DOHH2 (cell line): ENCODE data around the gene RAVER1.
A peak's percentile ranks its signal among the peaks of the same experiment; 100 is the strongest.

Experiments
- H3F3A ChIP-seq: fragments of 200-600 bp; sonication (generic), shearing (Covaris generic); 2 replicates; pipeline ENCODE4 v1.6.0; 2016; ENCODE audit warnings: antibody characterized with exemption, mild to moderate bottlenecking; ENCODE audit not compliant: control insufficient read depth, insufficient read depth
- H3K27ac ChIP-seq: fragments of 200-600 bp; sonication (generic); 2 replicates; pipeline ENCODE4 v1.5.1; 2014; ENCODE audit warnings: low read depth, mild to moderate bottlenecking, low read length, moderate library complexity
- H3K27me3 ChIP-seq: fragments of 200-600 bp; sonication (generic); 2 replicates; pipeline ENCODE4 v1.6.1; 2014; ENCODE audit warnings: mild to moderate bottlenecking, low read length, mixed read lengths; ENCODE audit not compliant: control insufficient read depth
- H3K36me3 ChIP-seq: fragments of 200-600 bp; sonication (generic); 2 replicates; pipeline ENCODE4 v1.6.1; 2014; ENCODE audit warnings: mild to moderate bottlenecking, low read length, moderate library complexity, mixed read lengths; ENCODE audit not compliant: control insufficient read depth
- H3K4me1 ChIP-seq: fragments of 200-600 bp; sonication (generic); 2 replicates; pipeline ENCODE4 v1.6.1; 2014; ENCODE audit warnings: mild to moderate bottlenecking, low read length, mixed read lengths; ENCODE audit not compliant: control insufficient read depth
- H3K4me2 ChIP-seq: fragments of 200-600 bp; sonication (generic); 2 replicates; pipeline ENCODE4 v1.6.0; 2014; ENCODE audit warnings: mild to moderate bottlenecking, low read length, moderate library complexity
- H3K4me3 ChIP-seq: fragments of 200-600 bp; sonication (generic); 2 replicates; pipeline ENCODE4 v1.5.1; 2014; ENCODE audit warnings: mild to moderate bottlenecking, low read length, mixed read lengths
- H3K79me2 ChIP-seq: fragments of 200-600 bp; sonication (generic); 2 replicates; pipeline ENCODE4 v1.6.1; 2014; ENCODE audit warnings: mild to moderate bottlenecking, low read length, mixed read lengths; ENCODE audit not compliant: control insufficient read depth
- H3K9me2 ChIP-seq: fragments of 200-600 bp; sonication (generic); replicated peaks from 2 replicates; pipeline ENCODE4 v1.6.1; 2014; ENCODE audit warnings: mild to moderate bottlenecking, low read length, mixed read lengths; ENCODE audit not compliant: control insufficient read depth
- H3K9me3 ChIP-seq: fragments of 200-600 bp; sonication (generic); 2 replicates; pipeline ENCODE4 v1.6.1; 2014; ENCODE audit warnings: antibody characterized with exemption, low read length, mixed read lengths; ENCODE audit not compliant: control insufficient read depth, insufficient read depth
- H4K20me1 ChIP-seq: fragments of 200-600 bp; sonication (generic); 2 replicates; pipeline ENCODE4 v1.6.0; 2014; ENCODE audit warnings: low read depth, mild to moderate bottlenecking, antibody characterized with exemption, low read length, moderate library complexity; ENCODE audit not compliant: control insufficient read depth, insufficient read depth
- EZH2phosphoT487 ChIP-seq: fragments of 200-600 bp; sonication (generic); IDR thresholded peaks from 2 replicates; pipeline ENCODE4 v1.6.1; 2017; ENCODE audit warnings: borderline replicate concordance, mild to moderate bottlenecking, antibody characterized with exemption, low read length, moderate library complexity, mixed read lengths
- TF ChIP-seq, protein P1 (sequence below): fragments of 200-600 bp; sonication (generic); IDR thresholded peaks from one replicate; pipeline ENCODE4 v1.5.1; 2014; ENCODE audit warnings: antibody characterized with exemption, mild to moderate bottlenecking, low read depth, low read length; ENCODE audit not compliant: poor library complexity, severe bottlenecking

RAVER1 gene

GRCh38 chr19:10294368-10294697 is 39.0 kb downstream of the RAVER1 start:
- Histone ChIP-seq H3K4me2 (no peak overlapping the region), H3K9me3 (no peaks in the 10 kb centered on the region), H3K4me1 (peaks cover 47% of the 10 kb centered on the region), H4K20me1 (no peaks in the 10 kb centered on the region), H3K9me2 (no peaks in the 10 kb centered on the region), H3K27me3 (peaks cover 27% of the 10 kb centered on the region), H3K27ac (no peak overlapping the region), H3K4me3 (no peak overlapping the region), H3F3A (no peaks in the 10 kb centered on the region), H3K36me3 (no peaks in the 10 kb centered on the region; the same call in 1 of the 2 replicates), H3K79me2 (no peaks in the 10 kb centered on the region)
- TF ChIP-seq, protein P1, sequence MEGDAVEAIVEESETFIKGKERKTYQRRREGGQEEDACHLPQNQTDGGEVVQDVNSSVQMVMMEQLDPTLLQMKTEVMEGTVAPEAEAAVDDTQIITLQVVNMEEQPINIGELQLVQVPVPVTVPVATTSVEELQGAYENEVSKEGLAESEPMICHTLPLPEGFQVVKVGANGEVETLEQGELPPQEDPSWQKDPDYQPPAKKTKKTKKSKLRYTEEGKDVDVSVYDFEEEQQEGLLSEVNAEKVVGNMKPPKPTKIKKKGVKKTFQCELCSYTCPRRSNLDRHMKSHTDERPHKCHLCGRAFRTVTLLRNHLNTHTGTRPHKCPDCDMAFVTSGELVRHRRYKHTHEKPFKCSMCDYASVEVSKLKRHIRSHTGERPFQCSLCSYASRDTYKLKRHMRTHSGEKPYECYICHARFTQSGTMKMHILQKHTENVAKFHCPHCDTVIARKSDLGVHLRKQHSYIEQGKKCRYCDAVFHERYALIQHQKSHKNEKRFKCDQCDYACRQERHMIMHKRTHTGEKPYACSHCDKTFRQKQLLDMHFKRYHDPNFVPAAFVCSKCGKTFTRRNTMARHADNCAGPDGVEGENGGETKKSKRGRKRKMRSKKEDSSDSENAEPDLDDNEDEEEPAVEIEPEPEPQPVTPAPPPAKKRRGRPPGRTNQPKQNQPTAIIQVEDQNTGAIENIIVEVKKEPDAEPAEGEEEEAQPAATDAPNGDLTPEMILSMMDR = no peak
- no peak for TF ChIP-seq EZH2phosphoT487

DNA sequence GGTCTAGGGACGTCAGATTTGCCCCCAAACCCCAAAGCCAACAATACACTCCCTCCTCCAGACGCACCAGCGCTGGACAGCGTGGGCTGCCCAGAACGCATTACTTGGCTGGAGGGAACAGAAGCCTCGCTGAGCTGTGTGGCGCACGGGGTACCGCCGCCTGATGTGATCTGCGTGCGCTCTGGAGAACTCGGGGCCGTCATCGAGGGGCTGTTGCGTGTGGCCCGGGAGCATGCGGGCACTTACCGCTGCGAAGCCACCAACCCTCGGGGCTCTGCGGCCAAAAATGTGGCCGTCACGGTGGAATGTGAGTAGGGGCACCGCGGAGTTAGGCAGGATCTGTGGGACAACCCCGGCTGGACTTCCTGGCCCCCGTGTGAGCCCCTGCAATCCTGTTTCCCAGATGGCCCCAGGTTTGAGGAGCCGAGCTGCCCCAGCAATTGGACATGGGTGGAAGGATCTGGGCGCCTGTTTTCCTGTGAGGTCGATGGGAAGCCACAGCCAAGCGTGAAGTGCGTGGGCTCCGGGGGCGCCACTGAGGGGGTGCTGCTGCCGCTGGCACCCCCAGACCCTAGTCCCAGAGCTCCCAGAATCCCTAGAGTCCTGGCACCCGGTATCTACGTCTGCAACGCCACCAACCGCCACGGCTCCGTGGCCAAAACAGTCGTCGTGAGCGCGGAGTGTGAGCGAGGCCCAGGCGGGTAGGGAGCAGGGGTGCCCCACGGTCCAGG is 39.5 kb downstream of the RAVER1 start:
- H3K4me1 ChIP-seq = peaks cover 52% of the 10 kb centered on the region
- peaks cover 27% of the 10 kb centered on the region for H3K27me3 ChIP-seq
- H3K27ac ChIP-seq = no peak overlapping the region
- TF ChIP-seq, protein P1 = no peak
- TF ChIP-seq EZH2phosphoT487 = no peak
- H3K36me3 ChIP-seq = no peaks in the 10 kb centered on the region; the same call in 1 of the 2 replicates
- no peaks in the 10 kb centered on the region for H3K9me3 ChIP-seq
- no peaks in the 10 kb centered on the region for H3F3A ChIP-seq
- no peak overlapping the region for H3K4me3 ChIP-seq
- no peaks in the 10 kb centered on the region for H4K20me1 ChIP-seq
- H3K79me2 ChIP-seq = no peaks in the 10 kb centered on the region
- no peaks in the 10 kb centered on the region for H3K9me2 ChIP-seq
- H3K4me2 ChIP-seq = no peak overlapping the region

DNA sequence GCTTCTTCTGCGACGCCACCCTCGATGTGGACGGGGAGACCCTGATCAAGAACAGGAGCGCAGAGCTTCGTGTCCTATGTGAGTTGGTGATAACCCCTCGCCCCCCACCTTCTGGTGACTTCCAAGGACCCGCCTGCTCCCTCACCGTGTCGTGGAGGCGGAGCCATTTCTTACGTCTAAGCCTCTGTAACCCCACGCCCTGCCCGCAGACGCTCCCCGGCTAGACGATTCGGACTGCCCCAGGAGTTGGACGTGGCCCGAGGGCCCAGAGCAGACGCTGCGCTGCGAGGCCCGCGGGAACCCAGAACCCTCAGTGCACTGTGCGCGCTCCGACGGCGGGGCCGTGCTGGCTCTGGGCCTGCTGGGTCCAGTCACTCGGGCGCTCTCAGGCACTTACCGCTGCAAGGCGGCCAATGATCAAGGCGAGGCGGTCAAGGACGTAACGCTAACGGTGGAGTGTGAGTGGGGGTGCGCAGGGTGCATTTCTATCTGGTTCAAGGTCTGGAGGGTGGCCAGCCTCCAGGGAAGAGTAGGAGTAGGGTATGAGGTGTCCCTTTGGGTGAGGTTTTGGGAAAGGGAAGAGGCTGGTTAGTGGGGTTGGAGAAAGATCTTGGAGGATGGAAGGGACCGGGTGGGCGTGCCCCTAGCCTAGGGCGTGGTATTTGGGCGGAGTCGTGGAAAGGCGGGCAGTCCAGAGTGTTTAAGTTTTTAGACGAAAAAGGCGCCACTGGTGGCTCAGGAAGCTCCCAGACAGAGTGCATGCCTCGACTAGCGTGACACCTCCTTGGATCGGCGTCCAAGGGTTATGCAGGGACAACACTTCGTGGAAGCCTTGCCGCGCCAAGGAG is 40.3 kb downstream of the RAVER1 start:
- H3K4me1 ChIP-seq = peaks cover 60% of the 10 kb centered on the region
- peaks cover 27% of the 10 kb centered on the region for H3K27me3 ChIP-seq
- TF ChIP-seq EZH2phosphoT487 = no peak
- TF ChIP-seq, protein P1 = no peak
- H4K20me1 ChIP-seq = no peaks in the 10 kb centered on the region
- no peaks in the 10 kb centered on the region for H3F3A ChIP-seq
- H3K27ac ChIP-seq = no peak overlapping the region
- H3K4me2 ChIP-seq = peak overlapping the region; percentile 95
- H3K4me3 ChIP-seq = peak overlapping the region; percentile 81
- no peaks in the 10 kb centered on the region for H3K79me2 ChIP-seq
- H3K36me3 ChIP-seq = no peaks in the 10 kb centered on the region; the same call in 1 of the 2 replicates
- H3K9me2 ChIP-seq = no peaks in the 10 kb centered on the region
- no peaks in the 10 kb centered on the region for H3K9me3 ChIP-seq
